Stimulated activated CD8-positive, alpha-beta memory T cell treated with anti-CD3 and anti-CD28 coated beads, Interleukin-4, amount 100 ng/mL, for 48 hours (primary cell): Measurements from ENCODE around the gene NEDD1.

ENCODE experiments used
- DNase-seq: peaks from one replicate; pipeline ENCODE4 v3.0.0-alpha.2; 2020

The NEDD1 gene, protein sequence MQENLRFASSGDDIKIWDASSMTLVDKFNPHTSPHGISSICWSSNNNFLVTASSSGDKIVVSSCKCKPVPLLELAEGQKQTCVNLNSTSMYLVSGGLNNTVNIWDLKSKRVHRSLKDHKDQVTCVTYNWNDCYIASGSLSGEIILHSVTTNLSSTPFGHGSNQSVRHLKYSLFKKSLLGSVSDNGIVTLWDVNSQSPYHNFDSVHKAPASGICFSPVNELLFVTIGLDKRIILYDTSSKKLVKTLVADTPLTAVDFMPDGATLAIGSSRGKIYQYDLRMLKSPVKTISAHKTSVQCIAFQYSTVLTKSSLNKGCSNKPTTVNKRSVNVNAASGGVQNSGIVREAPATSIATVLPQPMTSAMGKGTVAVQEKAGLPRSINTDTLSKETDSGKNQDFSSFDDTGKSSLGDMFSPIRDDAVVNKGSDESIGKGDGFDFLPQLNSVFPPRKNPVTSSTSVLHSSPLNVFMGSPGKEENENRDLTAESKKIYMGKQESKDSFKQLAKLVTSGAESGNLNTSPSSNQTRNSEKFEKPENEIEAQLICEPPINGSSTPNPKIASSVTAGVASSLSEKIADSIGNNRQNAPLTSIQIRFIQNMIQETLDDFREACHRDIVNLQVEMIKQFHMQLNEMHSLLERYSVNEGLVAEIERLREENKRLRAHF

DNA sequence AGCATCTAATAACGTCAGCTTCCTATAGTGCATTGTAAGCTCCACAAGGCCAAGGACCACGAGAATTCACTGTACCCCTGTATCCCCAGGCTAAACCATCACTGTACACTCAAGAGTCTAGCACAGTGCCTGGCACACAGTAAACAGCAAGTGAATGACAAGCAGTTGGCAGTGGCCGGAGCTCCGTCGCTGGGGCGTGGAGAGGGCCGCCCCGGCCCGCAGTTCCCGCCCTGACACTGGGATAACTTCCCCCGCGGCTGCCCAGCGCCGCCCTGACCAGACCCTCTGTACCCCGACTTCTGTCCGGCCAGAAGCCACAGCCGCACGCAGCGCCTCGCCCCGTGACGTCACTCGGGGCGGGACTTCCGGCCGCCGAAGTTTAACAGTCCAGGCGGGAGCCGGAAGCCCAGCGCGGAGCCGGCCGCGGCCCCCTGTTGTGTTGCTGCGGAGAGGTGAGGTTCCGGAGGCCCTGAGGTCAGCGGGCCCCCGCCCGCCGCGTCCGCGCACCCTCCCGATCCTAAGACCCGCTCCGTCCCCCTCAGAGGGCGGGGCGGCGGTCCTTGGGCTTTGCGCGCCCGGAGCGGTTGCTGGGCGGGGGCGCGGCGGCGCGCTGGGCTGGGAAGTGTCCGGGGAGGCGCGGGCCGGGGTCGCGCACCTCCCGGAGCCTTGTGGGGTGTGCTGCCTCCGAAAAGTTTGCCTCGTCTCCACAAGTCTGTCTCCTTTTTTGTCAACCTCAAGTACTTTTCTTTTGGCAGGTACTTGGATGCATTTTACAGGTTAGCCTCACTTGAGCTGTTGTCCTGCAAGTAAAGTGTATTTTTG is at the start of gene NEDD1:
Gene NEDD1 (plus strand): TSS at position 409 of the 822 bp plus-strand sequence. CDS start 2,503 bp downstream, outside the sequence.
- DNase-seq, result peak; percentile 90

DNA sequence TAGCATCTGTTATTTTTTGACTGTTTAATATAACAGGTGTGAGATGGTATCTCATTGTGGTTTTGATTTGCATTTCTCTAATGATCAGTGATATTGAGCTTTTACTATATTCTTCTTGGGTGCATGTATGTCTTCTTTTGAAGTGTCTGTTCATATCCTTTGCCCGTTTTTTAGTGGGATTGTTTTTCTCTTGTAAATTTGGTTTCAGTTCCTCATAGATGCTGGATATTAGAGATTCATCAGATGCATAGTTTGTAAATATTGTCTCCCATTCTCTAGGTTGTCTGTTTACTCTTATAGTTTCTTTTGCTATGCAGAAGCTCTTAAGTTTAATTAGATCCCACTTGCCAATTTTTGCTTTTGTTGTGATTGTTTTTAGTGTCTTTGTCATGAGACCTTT is 48.9 kb upstream of the NEDD1 start:
- no peak for DNase-seq

DNA sequence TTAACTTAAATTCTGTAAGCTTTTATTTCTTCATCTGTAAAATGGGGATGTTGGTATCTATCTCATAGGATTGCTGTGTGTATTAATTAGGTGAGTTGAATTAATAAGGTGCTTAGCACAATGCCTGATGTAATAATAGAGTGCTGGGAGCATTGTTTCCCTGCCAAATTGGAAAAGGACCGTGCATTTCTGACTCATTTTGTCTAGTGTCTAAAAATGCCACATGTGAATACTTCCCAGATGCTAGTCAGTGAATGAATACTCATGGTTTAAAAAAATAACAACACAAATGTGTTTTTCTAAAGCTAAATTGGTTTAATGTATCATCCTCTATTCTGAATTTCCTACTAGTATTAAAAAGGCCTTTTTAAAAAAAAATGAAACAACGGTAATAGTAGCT is 45.4 kb upstream of the NEDD1 start:
- no peak for DNase-seq

DNA sequence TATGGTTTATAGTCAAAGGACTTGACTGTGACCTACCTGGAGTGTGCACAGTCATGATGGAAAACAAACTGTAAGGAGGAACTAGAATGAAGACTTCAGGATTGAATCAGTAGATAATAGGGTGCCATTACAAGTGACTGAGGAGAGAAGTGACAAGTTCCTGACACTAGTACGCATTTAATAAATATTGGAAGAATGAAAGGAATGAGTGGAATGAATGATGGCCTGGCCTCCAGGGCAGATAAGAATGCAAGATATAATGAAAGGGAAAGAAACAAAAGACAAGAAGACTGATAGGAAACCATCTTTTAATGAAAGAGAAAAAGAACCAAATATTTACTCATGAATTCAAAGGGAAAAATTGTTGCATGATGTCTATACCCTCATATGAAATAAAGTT is 44.7 kb upstream of the NEDD1 start:
- no peak for DNase-seq

DNA sequence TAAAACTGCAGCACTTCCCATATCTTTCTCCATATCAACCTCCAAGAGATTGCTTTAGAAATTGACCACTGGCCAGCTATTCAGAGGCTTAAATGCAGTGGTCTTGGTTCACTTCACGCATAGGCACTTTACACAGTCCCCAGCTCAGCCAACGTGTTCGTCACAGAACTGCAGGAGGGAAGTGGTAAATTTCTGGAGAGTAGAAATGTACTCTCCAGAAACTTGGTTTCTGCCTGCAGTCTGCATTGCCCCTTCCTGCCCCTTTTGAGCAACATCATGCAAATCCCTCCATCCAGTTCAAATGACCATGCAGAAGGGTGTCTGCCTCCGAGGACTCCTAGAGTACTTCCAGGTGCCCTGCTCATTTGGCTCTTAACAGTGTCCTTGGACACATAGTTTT is 42.7 kb upstream of the NEDD1 start:
- DNase-seq, result no peak

DNA sequence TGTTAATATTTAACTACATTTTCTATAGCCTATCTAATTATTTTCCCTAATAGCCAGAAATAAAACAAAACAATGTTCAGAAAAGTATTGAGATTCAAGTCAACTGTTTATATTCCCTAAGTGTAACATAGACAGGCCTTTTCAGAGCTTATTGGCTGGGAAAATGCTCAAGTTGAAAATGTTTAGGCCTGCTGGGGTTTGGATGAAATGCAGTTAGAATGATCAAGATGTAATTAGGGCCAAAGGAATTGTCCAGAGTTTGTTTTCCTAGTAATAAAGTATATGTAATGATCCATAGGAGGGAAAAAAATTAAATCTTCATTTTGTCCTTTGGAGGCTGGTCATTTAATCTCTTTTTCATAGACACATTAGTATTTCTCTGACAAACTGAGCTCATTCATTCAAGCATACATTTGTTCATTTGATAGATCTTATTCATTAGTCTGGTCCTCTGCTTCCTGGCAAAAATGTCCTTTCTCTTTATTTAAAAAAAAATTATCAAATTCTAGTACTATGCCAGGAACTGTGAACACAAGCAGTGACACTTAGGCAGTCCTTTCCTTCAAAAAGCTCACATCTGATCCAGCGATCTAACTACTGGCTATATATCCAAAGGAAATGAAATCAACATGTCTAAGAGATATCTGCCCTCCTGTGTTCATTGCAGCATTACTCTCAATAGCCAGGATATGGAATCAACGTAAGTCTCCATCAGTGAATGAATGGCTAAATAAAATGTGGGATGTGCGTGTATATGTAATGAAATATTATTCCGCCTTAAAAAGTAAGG is 40.1 kb upstream of the NEDD1 start:
- DNase-seq, result no peak

DNA sequence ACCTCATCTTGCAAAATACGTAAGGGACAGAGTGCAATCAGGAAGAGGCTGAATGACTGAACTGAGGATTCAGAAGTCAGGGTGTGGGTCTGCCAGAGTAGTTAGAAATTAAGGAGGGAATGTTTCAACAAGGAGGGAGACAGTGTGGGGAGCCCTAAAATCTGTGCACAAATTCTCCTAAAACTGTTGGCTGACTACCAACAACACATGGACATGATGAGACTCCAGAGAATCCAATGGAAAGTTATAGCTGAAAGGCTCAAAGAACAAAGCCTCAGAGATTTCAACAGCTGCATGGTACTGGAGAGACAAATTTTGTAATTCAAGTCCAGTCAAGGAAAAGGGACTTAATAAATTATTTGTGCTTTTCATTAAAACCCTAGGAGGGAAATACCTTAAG is 36.1 kb upstream of the NEDD1 start:
- DNase-seq, result no peak

DNA sequence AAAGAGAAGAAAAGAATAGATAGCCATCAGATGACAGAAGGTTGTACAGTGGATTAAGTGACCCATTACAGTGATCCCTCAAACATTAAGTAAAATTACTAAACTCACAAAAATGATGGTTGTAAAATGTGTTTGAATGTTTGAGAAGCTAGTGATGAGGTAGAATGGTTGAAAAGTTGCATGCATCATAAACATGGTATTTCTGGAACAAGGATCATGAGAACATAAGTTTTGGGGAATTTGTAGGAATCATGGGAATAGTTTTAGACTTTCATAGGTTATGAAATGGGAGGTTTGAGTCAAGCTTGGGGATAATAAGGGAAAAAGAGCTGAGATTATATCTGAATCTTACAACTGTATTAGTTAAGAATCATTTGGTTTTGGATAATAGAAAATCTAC is 34.1 kb upstream of the NEDD1 start:
- no peak for DNase-seq

DNA sequence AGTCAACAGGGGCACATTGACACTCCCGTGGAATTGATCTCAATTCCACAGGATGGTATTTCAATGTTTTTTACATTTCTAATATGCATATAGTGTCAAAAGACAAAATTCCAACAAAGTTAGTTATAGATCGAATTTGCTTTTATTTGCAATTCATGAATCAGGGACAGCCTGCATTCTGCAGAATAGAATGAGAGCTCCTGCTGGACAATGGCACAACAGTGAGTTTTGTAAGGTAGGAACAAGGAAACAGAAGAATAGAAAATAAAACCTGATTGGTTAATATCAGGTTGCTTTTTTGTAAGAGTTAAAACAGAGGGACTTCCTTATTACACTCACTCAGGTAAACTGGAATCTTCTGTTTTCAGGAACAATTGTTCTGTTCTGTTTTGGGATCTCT is 32.8 kb upstream of the NEDD1 start:
- DNase-seq, result no peak

DNA sequence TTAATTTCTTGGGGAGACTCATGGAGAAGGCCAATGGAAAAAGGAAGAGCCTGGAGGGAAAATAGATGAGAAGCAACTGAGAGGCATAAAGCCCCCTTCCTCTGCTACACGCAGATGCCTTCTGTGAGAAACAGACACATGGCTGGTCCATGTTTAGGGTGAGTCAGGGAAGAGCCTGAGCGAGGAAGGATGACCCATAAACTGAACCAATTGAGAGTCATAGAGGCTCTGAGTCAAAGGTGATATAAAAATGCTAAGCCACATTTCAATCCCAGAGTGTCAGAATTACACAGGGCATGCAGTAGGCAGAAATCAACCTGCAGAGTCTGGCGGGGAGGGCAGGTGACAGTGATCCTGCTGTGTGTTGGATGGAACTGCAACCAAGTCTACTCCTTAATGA is 30.1 kb upstream of the NEDD1 start:
- no peak for DNase-seq

DNA sequence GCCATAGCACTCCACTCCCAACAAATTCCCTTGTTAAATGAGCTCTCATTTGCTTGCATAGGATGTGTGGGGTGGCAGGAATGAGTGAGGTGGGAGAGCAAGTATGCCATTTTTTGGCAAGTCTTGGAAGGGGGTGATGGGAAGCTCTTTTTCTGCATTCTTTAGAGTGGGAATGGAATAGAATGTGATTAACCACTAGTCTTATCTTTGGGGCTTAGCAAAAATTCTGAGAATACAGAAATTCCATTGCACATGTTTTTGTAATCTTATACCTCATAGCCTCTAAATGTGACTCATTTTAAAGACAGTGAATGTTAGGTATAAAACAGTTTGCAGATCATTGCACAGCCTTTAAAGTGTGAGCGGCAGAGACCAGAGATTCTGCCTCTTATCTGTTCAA is 28.4 kb upstream of the NEDD1 start:
- no peak for DNase-seq

DNA sequence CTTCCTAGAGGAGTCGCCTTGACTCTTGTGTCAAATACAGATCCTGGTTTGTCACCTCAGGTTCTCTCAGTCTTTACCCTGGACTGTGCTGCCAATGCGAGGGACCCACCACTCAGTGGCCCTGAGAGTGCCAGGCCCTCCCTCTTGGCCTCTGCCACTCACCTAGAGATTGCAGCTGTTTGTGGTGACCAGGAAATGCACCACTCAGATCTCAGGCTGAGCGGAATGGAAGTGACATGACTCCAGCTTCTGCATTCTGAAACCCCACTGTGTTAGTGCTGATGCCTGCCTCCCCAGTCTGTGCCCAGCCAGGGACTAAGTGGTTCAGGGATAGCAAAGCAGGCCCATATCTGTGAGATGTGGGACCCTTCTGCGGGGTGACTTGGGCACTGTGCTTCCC is 27.8 kb upstream of the NEDD1 start:
- DNase-seq, result no peak

DNA sequence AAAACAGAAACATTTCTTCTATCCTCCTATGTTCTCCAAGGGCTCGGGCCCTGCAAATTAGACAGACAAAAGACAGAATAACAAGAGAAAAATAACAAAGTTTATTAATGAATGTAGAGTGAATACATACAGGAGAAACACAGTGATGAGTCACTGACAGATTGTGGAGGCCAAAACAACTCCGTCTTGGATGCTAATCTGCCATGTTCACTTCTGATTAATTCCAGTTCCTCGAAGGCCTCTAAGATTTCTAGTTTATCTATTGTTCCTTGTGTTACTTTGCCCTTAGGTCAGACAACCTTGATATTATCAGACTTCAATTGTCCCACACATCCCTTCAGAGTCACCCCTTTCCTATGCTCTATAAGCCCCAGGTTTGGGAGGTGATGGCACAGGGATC is 26.8 kb upstream of the NEDD1 start:
- no peak for DNase-seq

DNA sequence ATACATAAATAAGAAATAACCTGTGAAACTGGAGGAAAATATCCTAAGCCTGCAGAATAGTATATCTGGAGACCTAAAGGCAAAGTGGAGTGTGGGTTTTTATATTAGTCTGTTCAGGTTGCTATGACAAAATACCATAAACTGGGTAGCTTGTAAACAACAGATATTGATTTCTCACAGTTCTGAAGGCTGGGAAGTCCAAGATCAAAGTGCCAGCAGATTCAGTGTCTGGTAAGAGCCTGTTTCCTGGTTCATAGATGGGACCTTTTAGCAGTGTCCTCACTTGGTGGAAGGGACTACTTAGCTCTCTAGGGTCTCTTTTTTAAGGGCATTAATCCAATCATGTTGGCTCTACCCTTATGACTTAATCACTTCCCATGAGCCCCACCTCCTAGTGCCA is 25.4 kb upstream of the NEDD1 start:
- no peak for DNase-seq

DNA sequence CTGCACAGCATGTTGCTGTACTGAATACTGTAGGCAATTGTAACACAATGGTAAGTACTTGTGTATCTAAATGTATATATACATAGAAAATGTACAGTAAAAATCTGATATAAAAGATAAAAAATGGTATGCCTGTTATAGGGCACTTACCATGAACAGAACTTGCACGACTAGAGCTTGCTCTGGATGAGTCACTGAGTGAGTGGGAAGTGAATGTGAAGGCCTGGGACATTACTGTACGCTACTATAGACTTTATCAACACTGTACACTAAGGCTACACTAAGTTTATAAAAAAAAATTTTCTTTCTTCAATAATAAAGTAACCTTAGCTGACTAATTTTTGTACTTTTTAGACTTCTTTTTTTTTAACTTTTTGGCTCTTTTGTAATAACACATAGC is 24.2 kb upstream of the NEDD1 start:
- no peak for DNase-seq

DNA sequence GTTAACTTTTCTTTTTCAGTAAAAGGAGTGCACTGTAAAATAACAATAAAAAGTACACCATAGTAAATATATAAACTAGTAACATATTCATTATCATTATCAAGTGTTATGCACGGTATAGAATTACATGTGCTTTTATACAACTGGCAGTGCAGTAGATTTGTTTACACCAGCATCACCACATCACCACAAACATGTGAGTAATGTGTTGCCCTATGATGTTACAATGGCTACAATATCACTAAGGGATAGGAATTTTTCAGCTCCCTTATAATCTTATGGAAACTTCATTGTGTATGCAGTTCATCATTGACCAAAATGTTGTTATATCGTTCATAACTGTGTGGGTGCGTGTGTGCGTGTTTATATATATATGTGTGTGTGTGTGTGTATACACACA is 23.5 kb upstream of the NEDD1 start:
- DNase-seq, result no peak

DNA sequence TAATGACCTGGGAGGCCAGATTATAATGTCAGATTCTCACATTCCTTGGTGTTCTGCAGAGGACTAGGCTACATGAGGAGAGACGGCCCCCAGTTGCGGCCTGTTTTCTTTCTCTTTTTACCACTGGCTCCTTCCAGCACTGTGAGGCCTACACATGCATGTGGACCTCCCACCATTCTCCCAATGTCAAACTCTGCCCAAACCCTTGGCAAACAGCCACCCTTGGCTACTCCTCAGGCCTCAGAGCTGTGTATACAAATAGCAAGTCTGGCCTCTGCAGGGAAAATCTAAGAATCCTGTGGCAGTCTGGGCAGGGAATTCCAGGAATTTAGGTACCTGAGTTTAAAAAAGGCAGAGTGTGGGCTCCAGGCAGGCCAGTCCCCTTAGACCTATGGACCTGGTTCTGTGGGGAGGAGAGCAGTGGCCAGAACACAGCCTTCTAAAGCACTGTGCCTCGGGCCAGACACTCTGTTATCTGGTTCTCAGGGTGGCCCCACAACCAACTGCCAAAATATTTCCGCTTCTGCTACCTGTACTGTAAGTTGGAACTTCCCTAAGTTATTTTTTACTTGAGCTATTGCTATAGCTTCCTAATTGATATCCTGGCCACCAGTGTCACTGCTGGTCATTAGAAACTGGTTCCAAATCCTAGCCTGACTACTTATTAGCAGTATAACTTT is 19.9 kb upstream of the NEDD1 start:
- no peak for DNase-seq

DNA sequence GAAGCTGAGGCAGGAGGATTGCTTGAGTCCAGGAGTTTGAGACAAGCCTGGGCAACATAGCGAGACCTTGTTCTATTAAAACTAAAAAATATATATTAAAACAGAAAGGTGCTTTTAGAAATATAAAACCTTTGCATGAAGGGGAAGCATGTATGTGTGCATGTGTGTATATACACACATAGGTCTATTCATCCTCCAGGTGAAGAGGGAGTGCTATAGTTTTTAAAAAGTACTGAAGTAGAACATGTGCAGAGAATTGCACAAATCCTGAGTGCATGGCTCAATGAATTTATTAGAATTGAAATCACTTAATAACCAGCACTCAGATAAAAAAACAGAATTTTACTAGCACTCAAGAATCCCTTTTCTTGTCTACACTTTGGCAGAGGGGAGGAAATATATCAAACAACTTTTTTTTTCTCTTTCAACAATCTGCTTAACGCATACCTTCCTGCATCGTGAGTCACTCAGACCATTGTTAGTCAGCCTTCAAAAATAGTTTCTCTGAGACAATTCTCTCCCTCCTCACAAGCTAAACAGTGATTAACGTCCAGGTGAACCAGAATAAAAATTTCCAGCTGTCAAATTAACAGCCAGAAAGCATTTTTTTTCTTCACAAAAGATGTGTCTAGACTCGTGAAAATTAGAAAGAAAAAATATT is 17.7 kb upstream of the NEDD1 start:
- no peak for DNase-seq

DNA sequence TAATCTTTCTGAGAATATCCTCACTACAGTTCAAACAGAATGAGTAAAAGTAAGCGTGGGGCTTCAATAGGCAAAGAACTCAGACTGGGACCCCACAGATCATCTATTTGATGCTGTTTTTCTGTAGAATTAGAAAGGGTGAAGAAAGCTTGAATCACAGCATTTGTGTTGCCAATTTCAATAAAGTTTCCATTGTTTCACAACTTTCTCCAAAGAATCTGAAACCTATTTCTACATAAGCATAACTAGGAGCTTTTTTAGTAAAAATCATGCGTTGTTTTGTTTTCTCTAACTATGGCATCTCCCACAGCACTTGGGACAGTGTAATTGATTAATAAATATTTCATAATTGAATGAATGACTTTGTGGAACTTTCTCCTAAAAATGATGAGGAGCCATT is 16.7 kb upstream of the NEDD1 start:
- no peak for DNase-seq

DNA sequence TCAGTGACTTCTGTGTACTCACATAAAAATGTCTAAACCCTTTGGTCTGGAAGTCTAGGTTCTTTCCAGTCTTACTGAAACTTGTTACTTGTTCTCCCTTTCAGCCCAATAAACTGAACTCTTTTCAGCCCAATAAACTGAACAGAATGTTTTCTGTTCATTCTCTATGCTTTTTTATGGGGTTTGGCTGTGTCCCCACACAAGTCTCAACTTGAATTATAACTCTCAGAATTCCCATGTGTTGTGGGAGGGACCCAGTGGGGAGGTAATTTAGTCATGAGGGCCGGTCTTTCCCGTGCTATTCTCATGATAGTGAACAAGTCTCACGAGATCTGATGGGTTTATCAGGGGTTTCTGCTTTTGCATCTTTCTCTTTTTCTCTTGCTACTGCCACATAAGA is 15.0 kb upstream of the NEDD1 start:
- DNase-seq, result no peak

DNA sequence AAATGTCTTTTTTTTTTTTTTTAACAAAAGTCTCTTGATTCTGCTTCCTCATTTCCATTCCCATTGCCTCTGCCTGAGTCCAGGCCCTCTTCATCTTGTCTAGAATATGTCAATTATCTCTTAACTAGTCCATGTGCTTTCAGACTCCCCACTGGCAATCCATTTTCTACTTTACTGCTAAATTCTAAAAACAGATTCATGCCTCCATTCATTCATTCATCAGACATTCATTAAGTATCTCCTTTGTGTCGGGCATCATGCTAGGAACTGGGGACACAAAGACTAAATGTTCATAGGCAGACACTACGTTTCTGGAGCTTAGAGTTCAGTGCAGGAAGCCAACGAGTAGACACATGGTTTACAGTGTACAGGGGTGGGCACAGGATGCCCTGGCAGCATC is 9.6 kb upstream of the NEDD1 start:
- DNase-seq, result no peak

DNA sequence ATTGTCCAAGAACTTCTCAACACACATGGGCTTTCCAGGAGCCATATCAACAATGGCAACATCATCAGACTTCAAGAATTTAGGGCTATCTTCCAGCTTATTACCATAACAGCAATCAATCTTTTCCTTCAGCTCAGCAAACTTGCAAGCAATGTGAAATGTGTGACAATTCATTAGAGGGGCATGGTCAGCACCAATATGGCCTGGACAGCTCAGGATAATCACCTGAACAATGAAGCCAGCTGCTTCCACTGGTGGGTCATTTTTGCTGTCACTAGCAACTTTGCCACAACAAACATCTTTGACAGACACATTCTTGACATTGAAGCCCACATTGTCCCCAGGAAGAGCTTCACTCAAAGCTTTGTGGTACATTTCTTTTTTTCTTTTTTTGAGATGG is 5.9 kb upstream of the NEDD1 start:
- no peak for DNase-seq
